ENCODE measurements around the gene VSTM2A. TPM values are rescaled to one million over a fixed set of nuclear protein-coding genes. Genes with fewer than 3 reads are reported as not detected.
"Not testable (repeated sequence)": the region's sequence is repeated elsewhere in the genome, so short reads cannot be mapped to it uniquely, and the experiment has no call there.

Gene VSTM2A
- not detected in 2 replicates for total RNA-seq
- 0.28 TPM in 1 of 2 replicates, not detected in the other for polyA plus RNA-seq

- Histone ChIP-seq H3K4me1 (ENCODE audit: low read depth) (no peaks in the 10 kb centered on the region), H3K9me3 (ENCODE audit: low read depth) (no peaks in the 10 kb centered on the region), H3K36me3 (no peaks in the 10 kb centered on the region), H3K4me3 (peak within 1 kb of the TSS; percentile 24), H3K27ac (no peak within 1 kb of the TSS), H3K27me3 (peaks cover 77% of the 10 kb centered on the region)
- no peak for TF ChIP-seq CTCF (IDR thresholded peaks at IDR 0.05; ENCODE audit: low read depth, low read length)
- DNase-seq (ENCODE audit: low read depth in 1 of 2, low spot score in 1 of 2) = peak; percentile 2 to 85
These were observed at the start of gene VSTM2A for GRCh38 chr7:54541669-54542625. Gene VSTM2A (plus strand): TSS chr7:54542375. CDS start chr7:54542731, 356 bp downstream.

- not testable (repeated sequence) for H3K36me3 ChIP-seq; H3K9me3 ChIP-seq (ENCODE audit: low read depth); H3K4me1 ChIP-seq (ENCODE audit: low read depth); H3K27ac ChIP-seq; H3K27me3 ChIP-seq; DNase-seq (ENCODE audit: low read depth in 1 of 2, low spot score in 1 of 2); H3K4me3 ChIP-seq
These were observed 37.6 kb upstream of the VSTM2A start for GRCh38 chr7:54504531-54504930.

- TF ChIP-seq CTCF (IDR thresholded peaks at IDR 0.05; ENCODE audit: low read depth, low read length) = no peak
- DNase-seq (ENCODE audit: low read depth in 1 of 2, low spot score in 1 of 2) = no peak
These were observed 12.6 kb upstream of the VSTM2A start for GRCh38 chr7:54529568-54529967.

GRCh38 chr7:54538122-54538521 lies 4.1 kb upstream of the VSTM2A start:
- H3K4me1 ChIP-seq (ENCODE audit: low read depth) = no peaks in the 10 kb centered on the region
- no peak overlapping the region for H3K4me3 ChIP-seq
- H3K9me3 ChIP-seq (ENCODE audit: low read depth) = no peaks in the 10 kb centered on the region
- no peak for TF ChIP-seq CTCF (IDR thresholded peaks at IDR 0.05; ENCODE audit: low read depth, low read length)
- no peak for DNase-seq (ENCODE audit: low read depth in 1 of 2, low spot score in 1 of 2)
- H3K27ac ChIP-seq = no peak overlapping the region
- no peaks in the 10 kb centered on the region for H3K36me3 ChIP-seq
- peaks cover 40% of the 10 kb centered on the region for H3K27me3 ChIP-seq

More at GRCh38 chr7:54529568-54529967, 12.6 kb upstream of the VSTM2A start:
- Histone ChIP-seq H3K4me1 (ENCODE audit: low read depth) (no peaks in the 10 kb centered on the region), H3K27ac (no peak overlapping the region), H3K4me3 (no peak overlapping the region), H3K36me3 (no peaks in the 10 kb centered on the region), H3K27me3 (no peaks in the 10 kb centered on the region), H3K9me3 (ENCODE audit: low read depth) (no peaks in the 10 kb centered on the region)

- H3K9me3 ChIP-seq (ENCODE audit: low read depth) = no peaks in the 10 kb centered on the region
- H3K4me3 ChIP-seq = no peak overlapping the region
- H3K27ac ChIP-seq = no peak overlapping the region
- TF ChIP-seq CTCF (IDR thresholded peaks at IDR 0.05; ENCODE audit: low read depth, low read length) = no peak
- H3K27me3 ChIP-seq = peaks cover 89% of the 10 kb centered on the region
- H3K4me1 ChIP-seq (ENCODE audit: low read depth) = peaks cover 3% of the 10 kb centered on the region
- H3K36me3 ChIP-seq = no peaks in the 10 kb centered on the region
- DNase-seq (ENCODE audit: low read depth in 1 of 2, low spot score in 1 of 2) = peak; percentile 27 to 80
These were observed 895 bp downstream of the VSTM2A start for GRCh38 chr7:54543051-54543488.

- H3K27me3 ChIP-seq = peaks cover 90% of the 10 kb centered on the region
- H3K9me3 ChIP-seq (ENCODE audit: low read depth) = no peaks in the 10 kb centered on the region
- TF ChIP-seq CTCF (IDR thresholded peaks at IDR 0.05; ENCODE audit: low read depth, low read length) = no peak
- no peak for DNase-seq (ENCODE audit: low read depth in 1 of 2, low spot score in 1 of 2)
- no peak overlapping the region for H3K4me3 ChIP-seq
- H3K4me1 ChIP-seq (ENCODE audit: low read depth) = peaks cover 3% of the 10 kb centered on the region
- no peaks in the 10 kb centered on the region for H3K36me3 ChIP-seq
- no peak overlapping the region for H3K27ac ChIP-seq
These were observed 2.0 kb downstream of the VSTM2A start for GRCh38 chr7:54544149-54544526.
